A549 (cell line): ENCODE measurements around the gene ZSWIM3. TPM values are rescaled to one million over a fixed set of nuclear protein-coding genes. Genes with fewer than 3 reads are reported as not detected.
A peak's percentile ranks its signal among the peaks of the same experiment; 100 is the strongest.

Experiments
- ATAC-seq, 2 experiments: fragments of 200-7000 bp in 1 of 2; fragments of >200 bp in 1 of 2; cut with Nextera tagmentation in 1 of 2; cut with Tn5 transposase in 1 of 2; 3 replicates each; pipeline versions ENCODE4 v1.8.0 to v1.9.1; 2018 to 2020; ENCODE audit warnings: mild to moderate bottlenecking in 1 of 2, moderate library complexity in 1 of 2
- CTCF ChIA-PET: fragments of 300-600 bp; sonication (Branson Sonifier 250); formaldehyde crosslinking; extraction: SDS; loops from one replicate; lab custom pipeline; 2021; ENCODE audit warnings: antibody characterized with exemption, inconsistent platforms; lab: Yijun Ruan, JAX
- POLR2A ChIA-PET: fragments of 350-600 bp; formaldehyde crosslinking; extraction: SDS; loops from one replicate; lab custom pipeline; 2021; ENCODE audit warnings: antibody characterized with exemption, inconsistent platforms; lab: Yijun Ruan, JAX
- DNase-seq, 2 experiments: peaks; one replicate each; pipeline versions ENCODE4 v3.0.0 to v3.0.0-alpha.2; 2011 to 2016; ENCODE audit warnings: low read depth in 1 of 2, low spot score in 1 of 2
- FAIRE-seq: peaks from 2 replicates; lab custom pipeline; 2011; peaks lifted over from hg19 to GRCh38; lab: Jason Lieb, UNC
- H3K27ac ChIP-seq, 2 experiments: fragments of >200 bp; sonication (Bioruptor Twin); formaldehyde crosslinking; 3 replicates each; pipeline ENCODE4 v1.5.1; 2016 to 2017
- H3K4me1 ChIP-seq: fragments of >200 bp; sonication (Bioruptor Twin); formaldehyde crosslinking; 3 replicates; pipeline ENCODE4 v1.6.1; 2016
- H3K4me2 ChIP-seq: fragments of >200 bp; sonication (Bioruptor Twin); formaldehyde crosslinking; 3 replicates; pipeline ENCODE4 v1.6.1; 2016
- H3K4me3 ChIP-seq: fragments of >200 bp; sonication (Bioruptor Twin); formaldehyde crosslinking; 3 replicates; pipeline ENCODE4 v1.5.1; 2016
- H3K9me3 ChIP-seq: fragments of >200 bp; sonication (Bioruptor Twin); formaldehyde crosslinking; 3 replicates; pipeline ENCODE4 v1.6.1; 2016
- BHLHE40 ChIP-seq: IDR thresholded peaks from 2 replicates; pipeline ENCODE4 v1.6.1; 2012; ENCODE audit warnings: low read depth, low read length, inconsistent platforms
- CEBPB ChIP-seq, 2 experiments: fragments of >200 bp in 1 of 2; sonication (Bioruptor Twin) in 1 of 2; formaldehyde crosslinking in 1 of 2; IDR thresholded peaks; 2 replicates each; pipeline ENCODE4 v1.6.1; 2012 to 2016
- FOSL2 ChIP-seq, 2 experiments: fragments of 450-650 bp in 1 of 2; fragments of >200 bp in 1 of 2; sonication (Bioruptor Twin) in 1 of 2; formaldehyde crosslinking; IDR thresholded peaks; 2 replicates each; pipeline versions ENCODE4 v1.5.0 to v1.6.1; 2016 to 2020; ENCODE audit warnings: mild to moderate bottlenecking in 1 of 2, moderate library complexity in 1 of 2
- HMGXB4 ChIP-seq: fragments of 250-450 bp; sonication (Bioruptor Pico); IDR thresholded peaks from 2 replicates; pipeline ENCODE4 v1.5.0; 2021; ENCODE audit warnings: mild to moderate bottlenecking, moderate library complexity, borderline replicate concordance
- HOXB5 ChIP-seq: fragments of 250-450 bp; sonication (Bioruptor Pico); IDR thresholded peaks from 2 replicates; pipeline ENCODE4 v1.5.0; 2020; ENCODE audit warnings: mild to moderate bottlenecking, moderate library complexity
- KDM1A ChIP-seq: fragments of 200-600 bp; sonication (generic); IDR thresholded peaks from 2 replicates; pipeline ENCODE4 v1.6.1; 2016; ENCODE audit warnings: low read depth, mild to moderate bottlenecking
- KDM5A ChIP-seq: fragments of 200-600 bp; sonication (generic); IDR thresholded peaks from 2 replicates; pipeline ENCODE4 v1.6.1; 2016; ENCODE audit warnings: antibody characterized with exemption, mild to moderate bottlenecking
- MAFK ChIP-seq: fragments of 450-650 bp; IDR thresholded peaks from 2 replicates; pipeline ENCODE4 v1.6.1; 2014; ENCODE audit not compliant: partially characterized antibody
- POLR2AphosphoS2 ChIP-seq: conservative IDR thresholded peaks from 2 replicates; pipeline ENCODE4 v1.6.1; 2012; ENCODE audit warnings: low read length, improper control_type of control experiment, inconsistent platforms
- RAD21 ChIP-seq, 2 experiments: fragments of >200 bp in 1 of 2; sonication (Bioruptor Twin) in 1 of 2; formaldehyde crosslinking in 1 of 2; IDR thresholded peaks in 1 of 2; conservative IDR thresholded peaks in 1 of 2; 2 replicates in 1 of 2; 3 replicates in 1 of 2; pipeline ENCODE4 v1.6.1; 2012 to 2018; ENCODE audit warnings: inconsistent platforms in 1 of 2
- SMC3 ChIP-seq: fragments of >200 bp; sonication (Bioruptor Twin); formaldehyde crosslinking; IDR thresholded peaks from 3 replicates; pipeline ENCODE4 v1.6.1; 2018; ENCODE audit warnings: inconsistent platforms
- TP53 ChIP-seq: fragments of 250-450 bp; sonication (Bioruptor Pico); IDR thresholded peaks from 2 replicates; pipeline ENCODE4 v1.5.0; 2021; ENCODE audit warnings: mild to moderate bottlenecking, moderate library complexity
- ZSCAN20 ChIP-seq: fragments of 250-450 bp; sonication (Bioruptor Pico); IDR thresholded peaks from 2 replicates; pipeline ENCODE4 v1.8.0; 2022; ENCODE audit warnings: mild to moderate bottlenecking, moderate library complexity
- WGBS: methylation state at CpG from one replicate; pipeline ENCODE4 v1.1.6; 2017; ENCODE audit errors: missing lambda C conversion rate; 5-methylcytosine and 5-hydroxymethylcytosine counted together
- polyA plus RNA-seq, 4 experiments: library from polyadenylated mRNA; depleted of rRNA in 3 of 4; stranded (reverse); fragments of >200 nt; fragmentation: RNase III in 1 of 4; extraction: RNeasy Plus Mini Kit Qiagen cat#74134 plus additional on column Dnase treatment in 1 of 4; gene quantifications; 2 replicates in 3 of 4; 3 replicates in 1 of 4; pipeline ENCODE4 v1.2.3, GENCODE V29; 2011 to 2017
- TF ChIP-seq, protein P1 (sequence below): fragments of 200-600 bp; sonication (generic); IDR thresholded peaks from 2 replicates; pipeline ENCODE4 v1.6.1; 2016; ENCODE audit warnings: antibody characterized with exemption, mild to moderate bottlenecking, moderate library complexity
- TF ChIP-seq, protein P2 (sequence below): fragments of 450-650 bp; IDR thresholded peaks from 2 replicates; pipeline ENCODE4 v1.6.1; 2014; ENCODE audit warnings: antibody characterized with exemption
- TF ChIP-seq, protein P3 (sequence below): IDR thresholded peaks from 2 replicates; pipeline ENCODE4 v1.6.1; 2012; ENCODE audit warnings: low read depth, borderline replicate concordance

Gene ZSWIM3
- polyA plus RNA-seq, 2 of the 4 experiments (the other 2 are of a cell fraction), result 1.1 to 1.3 TPM

- Histone ChIP-seq H3K27ac (peak overlapping the region in 1 of 2 experiments; percentile 29; a peak in 1 of 6 replicates), H3K4me2 (peak overlapping the region; percentile 32), H3K4me3 (no peak overlapping the region), H3K4me1 (peaks cover 22% of the 10 kb centered on the region)
- DNase-seq (peak; percentile 52 to 71), ATAC-seq (peak; percentile 77 to 88), FAIRE-seq (no peak)
- POLR2A ChIA-PET, result interaction anchor here (0.7 to 1.8 kb wide), 6 partner anchors 12 to 30 kb away, joined by 3 to 6 read pairs (median 4); partner anchors contain the start of gene CTSA
- WGBS, result 45% methylated on average over 8 of the region's 8 CpGs
- no peak for TF ChIP-seq CEBPB (IDR thresholded peaks at IDR 0.05)
- TF ChIP-seq FOSL2 (IDR thresholded peaks at IDR 0.05), result no peak
- TF ChIP-seq FOSL2 (CRISPR knock-in tag; IDR thresholded peaks at IDR 0.05), result peak; percentile 81
- TF ChIP-seq BHLHE40, result no peak
- no peak for TF ChIP-seq ZSCAN20 (CRISPR knock-in tag)
- no peak for TF ChIP-seq MAFK
- TF ChIP-seq, all 56 proteins: peak for 1
- H3K9me3 ChIP-seq, result no peaks in the 10 kb centered on the region
- CTCF ChIA-PET, result interaction anchor here (0.7 to 2.4 kb wide), 9 partner anchors 13 to 134 kb away, joined by 3 to 9 read pairs (median 5); partner anchors contain the start of gene CTSA
Measured at GRCh38 chr20:45905505-45906079, 48.2 kb downstream of the ZSWIM3 start.

GRCh38 chr20:45907219-45907948 is 50.0 kb downstream of the ZSWIM3 start:
- FAIRE-seq, result no peak
- Histone ChIP-seq H3K27ac (no peak overlapping the region), H3K4me1 (peaks cover 26% of the 10 kb centered on the region), H3K4me2 (no peak overlapping the region), H3K9me3 (no peaks in the 10 kb centered on the region), H3K4me3 (no peak overlapping the region)
- ChIA-PET POLR2A (no interaction called here), CTCF (interaction anchor here (0.7 to 1.2 kb wide), 3 partner anchors 47 to 63 kb away, joined by 3 read pairs; no protein-coding TSS in a partner anchor)
- no peak for DNase-seq
- no peak for ATAC-seq
- TF ChIP-seq RAD21 (conservative IDR thresholded peaks at IDR 0.05 in 1 of 2, IDR thresholded peaks at IDR 0.05 in 1 of 2) (no peak), POLR2AphosphoS2 (no peak), HMGXB4 (no peak), TP53 (CRISPR knock-in tag) (no peak), KDM5A (no peak), KDM1A (no peak), CEBPB (IDR thresholded peaks at IDR 0.05) (no peak), HOXB5 (CRISPR knock-in tag) (no peak), SMC3 (no peak)
- TF ChIP-seq, protein P1, sequence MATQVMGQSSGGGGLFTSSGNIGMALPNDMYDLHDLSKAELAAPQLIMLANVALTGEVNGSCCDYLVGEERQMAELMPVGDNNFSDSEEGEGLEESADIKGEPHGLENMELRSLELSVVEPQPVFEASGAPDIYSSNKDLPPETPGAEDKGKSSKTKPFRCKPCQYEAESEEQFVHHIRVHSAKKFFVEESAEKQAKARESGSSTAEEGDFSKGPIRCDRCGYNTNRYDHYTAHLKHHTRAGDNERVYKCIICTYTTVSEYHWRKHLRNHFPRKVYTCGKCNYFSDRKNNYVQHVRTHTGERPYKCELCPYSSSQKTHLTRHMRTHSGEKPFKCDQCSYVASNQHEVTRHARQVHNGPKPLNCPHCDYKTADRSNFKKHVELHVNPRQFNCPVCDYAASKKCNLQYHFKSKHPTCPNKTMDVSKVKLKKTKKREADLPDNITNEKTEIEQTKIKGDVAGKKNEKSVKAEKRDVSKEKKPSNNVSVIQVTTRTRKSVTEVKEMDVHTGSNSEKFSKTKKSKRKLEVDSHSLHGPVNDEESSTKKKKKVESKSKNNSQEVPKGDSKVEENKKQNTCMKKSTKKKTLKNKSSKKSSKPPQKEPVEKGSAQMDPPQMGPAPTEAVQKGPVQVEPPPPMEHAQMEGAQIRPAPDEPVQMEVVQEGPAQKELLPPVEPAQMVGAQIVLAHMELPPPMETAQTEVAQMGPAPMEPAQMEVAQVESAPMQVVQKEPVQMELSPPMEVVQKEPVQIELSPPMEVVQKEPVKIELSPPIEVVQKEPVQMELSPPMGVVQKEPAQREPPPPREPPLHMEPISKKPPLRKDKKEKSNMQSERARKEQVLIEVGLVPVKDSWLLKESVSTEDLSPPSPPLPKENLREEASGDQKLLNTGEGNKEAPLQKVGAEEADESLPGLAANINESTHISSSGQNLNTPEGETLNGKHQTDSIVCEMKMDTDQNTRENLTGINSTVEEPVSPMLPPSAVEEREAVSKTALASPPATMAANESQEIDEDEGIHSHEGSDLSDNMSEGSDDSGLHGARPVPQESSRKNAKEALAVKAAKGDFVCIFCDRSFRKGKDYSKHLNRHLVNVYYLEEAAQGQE, result no peak
- TF ChIP-seq, protein P2, sequence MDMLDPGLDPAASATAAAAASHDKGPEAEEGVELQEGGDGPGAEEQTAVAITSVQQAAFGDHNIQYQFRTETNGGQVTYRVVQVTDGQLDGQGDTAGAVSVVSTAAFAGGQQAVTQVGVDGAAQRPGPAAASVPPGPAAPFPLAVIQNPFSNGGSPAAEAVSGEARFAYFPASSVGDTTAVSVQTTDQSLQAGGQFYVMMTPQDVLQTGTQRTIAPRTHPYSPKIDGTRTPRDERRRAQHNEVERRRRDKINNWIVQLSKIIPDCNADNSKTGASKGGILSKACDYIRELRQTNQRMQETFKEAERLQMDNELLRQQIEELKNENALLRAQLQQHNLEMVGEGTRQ, result no peak
- TF ChIP-seq, protein P3, sequence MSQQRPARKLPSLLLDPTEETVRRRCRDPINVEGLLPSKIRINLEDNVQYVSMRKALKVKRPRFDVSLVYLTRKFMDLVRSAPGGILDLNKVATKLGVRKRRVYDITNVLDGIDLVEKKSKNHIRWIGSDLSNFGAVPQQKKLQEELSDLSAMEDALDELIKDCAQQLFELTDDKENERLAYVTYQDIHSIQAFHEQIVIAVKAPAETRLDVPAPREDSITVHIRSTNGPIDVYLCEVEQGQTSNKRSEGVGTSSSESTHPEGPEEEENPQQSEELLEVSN, result no peak
- WGBS, result 85% methylated on average over 17 of the region's 17 CpGs
